Measurements from ENCODE around the gene EFCAB6.

EFCAB6 gene

GRCh38 chr22:43516386-43516785 lies 295.7 kb downstream of the EFCAB6 start:
- TF ChIP-seq CTCF (IDR thresholded peaks at IDR 0.05; ENCODE audit: low read depth, low read length) = no peak
- in situ Hi-C loops (cut with HindIII; ENCODE audit: low sequenced_read_pairs) = no loop called here
- no peak overlapping the region for H3K4me3 ChIP-seq (ENCODE audit: low read depth, low read length)
- DNase-seq (ENCODE audit: low read depth, low spot score) = no peak

GRCh38 chr22:43515902-43516301 lies 296.2 kb downstream of the EFCAB6 start:
- DNase-seq (ENCODE audit: low read depth, low spot score) = no peak
- TF ChIP-seq CTCF (IDR thresholded peaks at IDR 0.05; ENCODE audit: low read depth, low read length) = no peak
- in situ Hi-C loops (cut with HindIII; ENCODE audit: low sequenced_read_pairs) = no loop called here
- no peak overlapping the region for H3K4me3 ChIP-seq (ENCODE audit: low read depth, low read length)

- no peak for TF ChIP-seq CTCF (IDR thresholded peaks at IDR 0.05; ENCODE audit: low read depth, low read length)
- in situ Hi-C loops (cut with HindIII; ENCODE audit: low sequenced_read_pairs) = no loop called here
- DNase-seq (ENCODE audit: low read depth, low spot score) = no peak
- H3K4me3 ChIP-seq (ENCODE audit: low read depth, low read length) = no peak overlapping the region
Observed at GRCh38 chr22:43515411-43515810, 296.7 kb downstream of the EFCAB6 start.

- no peak overlapping the region for H3K4me3 ChIP-seq (ENCODE audit: low read depth, low read length)
- DNase-seq (ENCODE audit: low read depth, low spot score) = no peak
- no peak for TF ChIP-seq CTCF (IDR thresholded peaks at IDR 0.05; ENCODE audit: low read depth, low read length)
- in situ Hi-C loops (cut with HindIII; ENCODE audit: low sequenced_read_pairs) = no loop called here
Observed at GRCh38 chr22:43514476-43515157, 297.5 kb downstream of the EFCAB6 start.

GRCh38 chr22:43512279-43512678 lies 299.8 kb downstream of the EFCAB6 start:
- no peak for TF ChIP-seq CTCF (IDR thresholded peaks at IDR 0.05; ENCODE audit: low read depth, low read length)
- no peak overlapping the region for H3K4me3 ChIP-seq (ENCODE audit: low read depth, low read length)
- in situ Hi-C loops (cut with HindIII; ENCODE audit: low sequenced_read_pairs) = no loop called here
- DNase-seq (ENCODE audit: low read depth, low spot score) = no peak

- TF ChIP-seq CTCF (IDR thresholded peaks at IDR 0.05; ENCODE audit: low read depth, low read length) = no peak
- no peak for DNase-seq (ENCODE audit: low read depth, low spot score)
- in situ Hi-C loops (cut with HindIII; ENCODE audit: low sequenced_read_pairs) = no loop called here
- H3K4me3 ChIP-seq (ENCODE audit: low read depth, low read length) = no peak overlapping the region
Observed at GRCh38 chr22:43511276-43511910, 300.7 kb downstream of the EFCAB6 start.

Data from astrocyte of the spinal cord (primary cell).